ENCODE data around the gene ADGRF5.

ADGRF5 gene

DNA sequence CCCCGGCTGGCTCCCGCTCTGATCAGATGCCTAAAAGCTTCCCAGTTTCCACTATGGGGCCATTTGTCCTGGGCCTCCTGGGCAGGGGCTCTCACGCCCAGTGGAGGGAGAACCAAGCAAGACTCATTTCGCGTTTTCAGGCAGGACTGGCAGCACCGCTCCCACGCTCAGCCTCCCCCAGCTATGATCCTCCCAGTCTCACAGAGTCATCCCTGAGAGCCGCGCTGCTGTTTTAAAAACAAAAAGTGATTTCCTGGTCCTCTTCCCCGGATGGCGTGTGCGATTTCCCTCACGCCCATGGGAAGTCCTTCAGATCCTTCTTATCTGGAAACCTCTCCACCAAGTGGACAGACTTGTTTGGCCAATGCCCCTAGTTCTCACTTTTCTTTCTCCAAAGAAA, at the start of gene ADGRF5:
Gene ADGRF5 (minus strand): TSS at position 208 of the 400 bp plus-strand sequence. CDS start 15,176 bp downstream, outside the sequence.
- no peak for DNase-seq

GRCh38 chr6:46969206-46969605, 47.5 kb upstream of the ADGRF5 start:
- no peak for DNase-seq

DNA sequence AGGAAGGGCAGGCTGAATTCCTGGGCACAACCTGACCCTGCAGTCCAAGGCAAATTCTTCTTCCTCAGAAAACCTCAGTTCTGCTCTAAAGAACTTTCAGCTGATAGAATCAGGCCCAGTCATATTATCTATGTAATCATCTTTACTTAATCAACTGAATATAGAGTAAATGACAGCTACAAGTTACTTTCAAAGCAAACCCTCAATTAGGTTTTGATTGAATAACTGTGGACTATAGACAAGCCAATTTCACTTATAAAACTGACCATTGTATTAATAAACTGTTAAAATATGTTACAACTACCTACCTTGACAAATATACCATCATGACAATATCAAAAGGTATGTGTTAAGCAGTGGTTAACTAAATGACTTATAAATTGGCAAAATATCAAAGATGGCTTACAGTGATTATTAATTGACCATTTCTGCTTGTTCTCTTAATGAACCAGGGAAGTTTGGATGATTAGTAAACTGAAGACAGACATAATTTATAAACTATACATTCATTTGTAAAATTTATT, 46.1 kb upstream of the ADGRF5 start:
- no peak for DNase-seq

GRCh38 chr6:46964716-46965519, 43.2 kb upstream of the ADGRF5 start:
- DNase-seq, result no peak

DNA sequence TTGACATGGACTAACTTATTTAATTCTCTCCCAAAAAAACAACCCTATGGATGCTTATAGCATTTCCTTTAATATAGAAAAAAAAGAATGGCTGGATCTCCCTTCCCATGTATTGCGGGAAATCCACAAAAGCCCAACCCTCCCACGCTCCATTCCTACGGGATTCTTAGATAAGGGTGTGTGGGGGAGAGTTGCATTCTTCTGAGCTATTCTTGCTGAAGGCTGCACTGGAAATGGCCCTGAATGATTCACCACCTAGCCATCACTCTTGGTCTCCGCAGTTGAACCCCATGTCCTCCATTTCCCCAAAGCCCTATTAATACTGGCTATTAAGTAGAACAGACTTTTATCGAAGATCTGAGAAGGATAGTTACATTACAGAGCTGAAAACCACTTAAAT, 41.9 kb upstream of the ADGRF5 start:
- DNase-seq, result no peak

DNA sequence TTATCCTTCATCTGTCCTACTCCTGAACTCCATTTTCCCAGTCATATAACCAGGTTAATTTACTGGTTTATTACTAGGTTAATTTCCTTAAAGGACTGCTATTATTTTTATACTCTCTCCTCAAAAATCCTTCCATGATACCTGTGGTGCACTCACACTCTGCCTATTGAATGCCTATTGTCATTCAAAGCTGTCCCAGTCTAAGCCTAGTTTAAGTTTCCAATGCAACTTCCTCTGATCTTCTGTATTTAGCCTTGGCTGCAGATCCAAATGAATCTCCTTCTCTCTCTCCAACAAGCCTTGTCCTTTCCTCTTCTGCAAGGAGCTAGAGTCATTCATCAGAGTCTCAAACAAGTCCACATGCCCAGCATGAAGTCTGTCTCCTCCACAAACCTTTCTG, 41.3 kb upstream of the ADGRF5 start:
- no peak for DNase-seq

DNA sequence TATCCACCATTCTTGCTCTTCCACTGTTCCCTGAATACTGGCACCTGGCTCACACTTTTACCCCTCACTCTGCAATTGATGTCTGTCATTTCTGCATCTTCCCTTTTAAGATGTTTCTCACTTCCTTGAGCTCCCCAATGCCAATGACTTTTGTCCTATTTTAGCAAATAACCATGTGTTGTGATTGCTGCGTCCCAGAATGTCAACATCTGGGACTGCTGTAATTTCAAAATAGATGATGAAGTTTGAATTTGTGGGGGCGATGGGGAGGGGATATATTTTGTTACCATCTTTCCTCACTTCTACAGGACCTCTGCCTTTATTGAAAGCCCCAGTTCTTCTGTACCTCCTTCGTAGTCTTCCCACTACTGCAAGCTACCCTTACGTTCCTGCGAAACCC, 40.0 kb upstream of the ADGRF5 start:
- DNase-seq, result no peak

- no peak for DNase-seq
Observed at GRCh38 chr6:46961232-46961631, 39.5 kb upstream of the ADGRF5 start.

DNA sequence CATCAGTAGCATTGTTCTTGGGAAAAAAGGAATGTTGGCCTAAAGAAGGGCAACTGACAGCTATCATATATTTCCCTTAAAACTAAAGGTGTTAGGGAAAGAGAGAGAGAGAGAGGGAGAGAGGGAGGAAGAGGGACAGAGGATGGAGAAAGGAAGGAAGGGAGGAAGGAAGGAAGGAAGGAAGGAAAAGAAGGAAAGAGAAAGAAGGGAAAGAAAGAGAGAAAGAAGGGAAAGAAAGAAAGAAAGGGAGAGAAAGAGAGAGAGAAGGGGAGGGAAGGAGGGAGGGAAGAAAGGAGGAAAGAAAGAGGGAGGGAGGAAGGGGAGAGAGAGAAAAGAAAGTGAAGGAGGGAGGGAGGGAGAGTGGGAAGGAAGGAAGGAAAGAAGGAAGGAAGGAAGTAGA, 37.7 kb upstream of the ADGRF5 start:
- no peak for DNase-seq

DNA sequence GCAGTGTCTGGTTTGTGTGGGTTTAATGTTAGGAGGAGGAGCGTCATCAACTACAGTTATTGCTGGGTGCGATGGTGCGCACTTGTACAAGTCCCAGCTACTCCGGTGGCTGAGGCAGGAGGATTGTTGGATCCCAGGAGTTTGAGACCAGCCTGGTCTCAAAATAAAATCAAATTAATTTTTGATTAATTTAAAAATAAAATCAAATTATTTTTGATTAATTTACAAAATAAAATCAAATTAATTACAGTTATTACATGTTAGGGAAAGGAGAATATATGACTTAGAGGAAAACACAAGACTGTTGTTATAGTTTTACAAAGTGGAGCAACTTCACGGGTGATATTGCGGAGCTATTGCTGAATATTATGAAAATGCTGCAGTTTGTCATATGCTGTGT, 34.7 kb upstream of the ADGRF5 start:
- DNase-seq, result no peak

- DNase-seq, result peak; percentile 17
Observed at GRCh38 chr6:46954837-46955451, 33.2 kb upstream of the ADGRF5 start.

DNA sequence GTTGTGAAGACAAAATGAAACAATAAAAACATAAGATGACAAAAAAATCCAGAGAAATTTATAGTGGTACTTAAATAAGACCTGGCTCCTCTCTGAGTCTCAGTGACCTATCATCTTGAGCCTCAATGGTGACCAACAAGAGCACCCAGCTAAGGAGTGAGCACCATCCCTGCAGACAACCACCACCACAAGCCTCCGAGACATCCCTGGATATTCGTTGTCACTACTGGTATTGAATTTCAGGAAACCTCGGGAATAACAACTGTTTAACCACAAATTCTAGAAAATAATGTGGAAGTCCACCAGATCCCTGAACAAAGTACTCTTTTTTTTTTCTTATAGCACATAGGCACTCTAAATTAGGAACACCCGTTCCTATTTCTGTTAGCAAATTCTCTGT, 32.2 kb upstream of the ADGRF5 start:
- DNase-seq, result no peak

GRCh38 chr6:46949632-46950280, 28.0 kb upstream of the ADGRF5 start:
- no peak for DNase-seq

GRCh38 chr6:46948699-46949098, 27.0 kb upstream of the ADGRF5 start:
- no peak for DNase-seq

- DNase-seq, result no peak
Observed at GRCh38 chr6:46947497-46947896, 25.8 kb upstream of the ADGRF5 start.

- no peak for DNase-seq
Observed at GRCh38 chr6:46940433-46941226, 18.9 kb upstream of the ADGRF5 start.

DNA sequence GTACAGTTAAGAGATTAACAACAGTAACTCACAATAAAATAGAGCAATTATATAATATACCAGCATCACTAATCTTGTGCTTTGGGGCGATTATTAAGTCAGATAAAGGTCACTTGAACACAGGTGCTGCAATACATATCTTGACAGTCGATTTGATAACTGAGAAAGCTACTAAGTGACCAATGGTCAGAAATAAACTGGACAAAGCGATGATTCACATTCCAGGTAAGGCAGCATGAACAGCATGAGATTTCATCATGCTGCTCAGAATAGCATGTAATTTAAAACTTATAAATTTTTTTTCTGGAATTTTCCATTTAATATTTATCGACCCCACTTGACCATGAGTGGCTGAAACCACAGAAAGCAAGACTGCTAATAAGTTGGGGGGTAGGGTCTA, 15.9 kb upstream of the ADGRF5 start:
- DNase-seq, result no peak

DNA sequence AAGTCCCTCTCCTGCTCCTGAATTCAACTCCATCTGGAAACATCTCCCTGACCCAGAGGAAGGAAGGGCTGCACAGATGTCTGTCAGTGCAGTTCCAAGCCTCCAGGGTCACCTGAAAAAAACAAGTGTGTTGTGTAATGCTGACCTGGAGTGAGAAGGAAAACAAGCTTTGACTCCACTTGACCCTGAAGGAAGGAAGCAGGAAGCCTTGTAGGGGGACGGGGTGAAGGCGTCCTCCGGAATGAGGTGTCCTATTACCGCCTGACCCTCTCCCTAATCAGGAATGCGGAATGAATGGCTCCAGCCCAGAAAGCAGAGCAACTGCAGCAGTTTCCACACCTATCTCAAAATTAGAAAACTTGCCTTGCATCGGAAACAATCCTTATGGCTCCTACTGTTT, 13.9 kb upstream of the ADGRF5 start:
- DNase-seq, result no peak

DNA sequence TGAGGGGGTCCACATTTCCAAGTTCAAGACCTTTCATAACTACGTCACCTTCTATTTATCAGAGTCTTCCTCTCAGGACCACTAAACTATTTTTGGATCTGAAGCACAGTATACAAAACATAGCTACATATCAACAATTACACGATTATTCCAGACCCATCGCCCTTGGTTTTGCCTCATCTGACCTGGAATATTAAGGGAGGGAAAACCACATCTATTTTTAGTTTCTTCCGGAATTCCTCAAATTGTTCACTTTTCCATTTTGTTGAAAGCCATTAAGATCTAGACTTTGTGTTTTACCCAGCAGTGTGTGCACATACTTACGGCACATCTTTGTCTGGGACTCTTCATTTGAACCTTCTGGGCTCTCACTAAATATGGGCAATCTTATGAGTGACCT, 12.0 kb upstream of the ADGRF5 start:
- DNase-seq, result no peak

DNA sequence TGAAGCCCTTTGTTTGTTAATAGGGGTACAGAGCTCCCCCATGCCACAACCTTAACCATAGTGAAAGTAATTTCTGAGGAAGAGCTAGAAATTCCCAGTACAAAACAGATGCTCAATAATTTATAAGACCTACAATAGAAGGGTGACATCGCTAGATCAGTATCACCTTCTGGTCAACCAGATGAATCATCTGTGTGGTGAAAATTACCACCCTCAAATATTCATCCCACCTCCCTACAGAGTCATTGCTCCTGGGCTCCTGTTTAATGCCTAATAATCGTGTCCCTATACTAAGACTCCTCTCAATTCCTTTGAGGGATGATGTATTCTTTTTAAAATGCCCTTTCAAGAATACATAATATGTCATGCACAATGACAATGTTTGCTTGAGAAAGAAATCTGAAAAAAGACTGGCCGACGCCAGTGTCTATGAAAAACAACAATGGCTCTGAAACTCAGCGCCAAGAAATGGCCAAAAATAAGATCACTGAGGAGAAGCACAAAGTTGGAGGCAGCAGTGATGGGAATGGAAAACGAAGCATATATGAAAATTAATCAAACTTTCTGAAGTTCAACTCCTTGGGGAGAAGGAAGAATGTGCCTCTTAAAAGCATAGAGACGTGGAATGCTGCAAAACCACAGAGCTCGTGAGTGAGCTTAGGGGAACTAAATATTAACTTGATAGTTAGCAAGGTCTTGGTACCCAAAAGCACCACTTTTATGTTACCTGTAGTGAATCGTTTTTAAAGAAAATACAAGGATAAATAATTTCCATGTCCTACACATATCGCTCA, 11.0 kb upstream of the ADGRF5 start:
- no peak for DNase-seq

DNA sequence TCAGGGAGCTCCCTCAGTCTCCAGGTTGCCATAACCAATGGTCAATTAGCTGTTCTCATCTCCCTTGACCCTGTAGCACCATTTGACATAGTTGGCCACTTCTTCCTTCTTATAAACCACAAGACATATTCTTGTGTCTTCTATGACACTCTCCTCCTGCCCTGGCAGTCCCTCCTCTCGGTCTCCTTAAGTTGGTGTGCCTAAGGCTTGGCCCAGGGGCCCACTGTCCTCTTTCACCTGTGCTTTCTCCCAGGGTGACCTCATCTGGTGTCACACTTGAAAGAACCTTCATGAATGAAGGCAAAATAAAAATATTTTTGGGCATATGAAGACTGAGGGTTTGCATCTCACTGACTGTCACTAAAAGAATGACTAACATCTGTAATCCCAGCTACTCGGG, 9.7 kb upstream of the ADGRF5 start:
- no peak for DNase-seq

GRCh38 chr6:46930331-46930730, 8.6 kb upstream of the ADGRF5 start:
- no peak for DNase-seq

All from T1000 (cell line).